Panc1 (cell line): ENCODE data around the gene TNFRSF14. TPM values are rescaled to one million over a fixed set of nuclear protein-coding genes. Genes with fewer than 3 reads are reported as not detected.

Source experiments
- ATAC-seq: fragments of 200-7000 bp; cut with Tn5 transposase; 2 replicates; pipeline ENCODE4 v1.9.1; 2020; ENCODE audit warnings: mild to moderate bottlenecking, moderate library complexity
- BruUV-seq: library from RNA; stranded (reverse); fragments of 400-500 nt; replicated peaks from 2 replicates; lab custom pipeline; 2021; lab: Mats Ljungman, UMichigan
- CTCF ChIA-PET: fragments of 300-600 bp; sonication (Branson Sonifier 250); formaldehyde crosslinking; loops from one replicate; lab custom pipeline; 2022; ENCODE audit warnings: antibody characterized with exemption; lab: Charles Lee
- POLR2A ChIA-PET: fragments of 300-600 bp; sonication (Branson Sonifier 250); formaldehyde crosslinking; loops from one replicate; lab custom pipeline; 2022; ENCODE audit warnings: antibody characterized with exemption; lab: Charles Lee
- DNase-seq: peaks from one replicate; pipeline ENCODE4 v3.0.0-alpha.2; 2010; ENCODE audit warnings: low read depth, low spot score
- H3K27ac ChIP-seq: 2 replicates; pipeline ENCODE4 v1.5.1; 2011; ENCODE audit warnings: mild to moderate bottlenecking, low read length, inconsistent platforms
- H3K27me3 ChIP-seq: fragments of 200-500 bp; sonication (Bioruptor generic); 2 replicates; pipeline ENCODE4 v1.6.0; 2014; ENCODE audit warnings: low read length, inconsistent platforms; ENCODE audit not compliant: control insufficient read depth, insufficient read depth
- H3K36me3 ChIP-seq: fragments of 200-500 bp; sonication (Bioruptor generic); 2 replicates; pipeline ENCODE4 v1.5.1; 2014; ENCODE audit warnings: inconsistent platforms, mild to moderate bottlenecking, low read length, moderate library complexity; ENCODE audit not compliant: control insufficient read depth, insufficient read depth
- H3K4me1 ChIP-seq: 2 replicates; pipeline ENCODE4 v1.5.1; 2011; ENCODE audit warnings: inconsistent platforms, mild to moderate bottlenecking, low read length, moderate library complexity; ENCODE audit not compliant: control insufficient read depth, insufficient read depth
- H3K4me3 ChIP-seq, 2 experiments: 2 replicates each; pipeline ENCODE4 v1.5.1; 2011 to 2012; ENCODE audit warnings: low read depth in 2 of 2, low read length in 2 of 2, mild to moderate bottlenecking in 2 of 2, inconsistent platforms in 1 of 2, moderate library complexity in 1 of 2
- H3K9me3 ChIP-seq: fragments of 200-500 bp; sonication (Bioruptor generic); 2 replicates; pipeline ENCODE4 v1.5.1; 2014; ENCODE audit warnings: low read depth, mild to moderate bottlenecking, inconsistent platforms, low read length, moderate library complexity; ENCODE audit not compliant: control insufficient read depth, insufficient read depth
- CTCF ChIP-seq: fragments of 450-650 bp; IDR thresholded peaks from 2 replicates; pipeline ENCODE4 v1.5.1; 2017; ENCODE audit warnings: mild to moderate bottlenecking
- POLR2AphosphoS5 ChIP-seq: IDR thresholded peaks from 2 replicates; pipeline ENCODE4 v1.6.1; 2012; ENCODE audit warnings: mild to moderate bottlenecking, low read depth, low read length, moderate library complexity
- SIN3A ChIP-seq: IDR thresholded peaks from 2 replicates; pipeline ENCODE4 v1.6.1; 2012; ENCODE audit warnings: low read depth, mild to moderate bottlenecking, low read length, moderate library complexity, borderline replicate concordance; ENCODE audit not compliant: insufficient read depth
- TCF7L2 ChIP-seq: IDR thresholded peaks from 2 replicates; pipeline ENCODE4 v1.6.1; 2011; ENCODE audit warnings: mild to moderate bottlenecking, low read depth, low read length, inconsistent platforms
- in situ Hi-C: cut with HindIII; loops from 2 replicates; pipeline ENCODE4 v1.10.0; 2016; ENCODE audit warnings: low sequenced_read_pairs, low pct_unique_long_range_greater_than_20kb
- intact Hi-C: fragments of 100-400 bp; cut with micrococcal nuclease; formaldehyde crosslinking; loops from one replicate; pipeline ENCODE4 v1.10.0; 2022; ENCODE audit not compliant: unreplicated experiment
- total RNA-seq: library from RNA; stranded (reverse); gene quantifications from one replicate; pipeline ENCODE4 v1.2.1, GENCODE V29; 2021; ENCODE audit not compliant: unreplicated experiment
- TF ChIP-seq, protein P1 (sequence below), 2 experiments: IDR thresholded peaks; 2 replicates each; pipeline ENCODE4 v1.6.1; 2011 to 2012; ENCODE audit warnings: low read depth in 2 of 2, control low read depth in 1 of 2, low read length in 1 of 2, mild to moderate bottlenecking in 1 of 2, moderate library complexity in 1 of 2; ENCODE audit not compliant: insufficient read depth in 1 of 2

Gene TNFRSF14
- total RNA-seq, 1 experiment from 2014 or later: 20.1 TPM

DNA sequence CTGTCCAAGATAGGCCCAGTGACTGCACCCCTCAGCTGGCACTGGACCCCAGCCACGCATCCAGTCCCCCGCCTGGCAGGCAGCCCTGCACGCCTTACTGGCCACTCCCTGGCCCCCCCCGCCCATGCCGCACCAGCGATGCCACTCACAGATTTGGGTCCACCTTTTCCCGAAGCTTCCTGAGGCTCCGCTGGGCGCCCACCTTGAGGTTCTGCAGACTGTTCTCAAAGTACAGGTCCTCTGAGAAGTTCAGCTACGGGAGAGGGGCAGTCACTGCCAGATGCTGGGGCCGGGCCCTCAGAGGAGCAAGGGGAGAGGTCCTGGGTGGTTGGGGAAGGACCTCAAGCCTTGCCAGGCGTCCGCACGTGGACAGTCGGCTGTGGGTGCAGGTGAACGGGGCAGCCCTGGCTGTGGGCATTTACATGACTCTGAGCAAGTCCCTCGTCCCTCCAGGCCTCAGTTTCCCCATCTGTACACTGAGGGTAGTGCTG, 38.5 kb downstream of the TNFRSF14 start:
- no peaks in the 10 kb centered on the region for H3K4me1 ChIP-seq
- no peak overlapping the region for H3K4me3 ChIP-seq
- TF ChIP-seq, protein P1, sequence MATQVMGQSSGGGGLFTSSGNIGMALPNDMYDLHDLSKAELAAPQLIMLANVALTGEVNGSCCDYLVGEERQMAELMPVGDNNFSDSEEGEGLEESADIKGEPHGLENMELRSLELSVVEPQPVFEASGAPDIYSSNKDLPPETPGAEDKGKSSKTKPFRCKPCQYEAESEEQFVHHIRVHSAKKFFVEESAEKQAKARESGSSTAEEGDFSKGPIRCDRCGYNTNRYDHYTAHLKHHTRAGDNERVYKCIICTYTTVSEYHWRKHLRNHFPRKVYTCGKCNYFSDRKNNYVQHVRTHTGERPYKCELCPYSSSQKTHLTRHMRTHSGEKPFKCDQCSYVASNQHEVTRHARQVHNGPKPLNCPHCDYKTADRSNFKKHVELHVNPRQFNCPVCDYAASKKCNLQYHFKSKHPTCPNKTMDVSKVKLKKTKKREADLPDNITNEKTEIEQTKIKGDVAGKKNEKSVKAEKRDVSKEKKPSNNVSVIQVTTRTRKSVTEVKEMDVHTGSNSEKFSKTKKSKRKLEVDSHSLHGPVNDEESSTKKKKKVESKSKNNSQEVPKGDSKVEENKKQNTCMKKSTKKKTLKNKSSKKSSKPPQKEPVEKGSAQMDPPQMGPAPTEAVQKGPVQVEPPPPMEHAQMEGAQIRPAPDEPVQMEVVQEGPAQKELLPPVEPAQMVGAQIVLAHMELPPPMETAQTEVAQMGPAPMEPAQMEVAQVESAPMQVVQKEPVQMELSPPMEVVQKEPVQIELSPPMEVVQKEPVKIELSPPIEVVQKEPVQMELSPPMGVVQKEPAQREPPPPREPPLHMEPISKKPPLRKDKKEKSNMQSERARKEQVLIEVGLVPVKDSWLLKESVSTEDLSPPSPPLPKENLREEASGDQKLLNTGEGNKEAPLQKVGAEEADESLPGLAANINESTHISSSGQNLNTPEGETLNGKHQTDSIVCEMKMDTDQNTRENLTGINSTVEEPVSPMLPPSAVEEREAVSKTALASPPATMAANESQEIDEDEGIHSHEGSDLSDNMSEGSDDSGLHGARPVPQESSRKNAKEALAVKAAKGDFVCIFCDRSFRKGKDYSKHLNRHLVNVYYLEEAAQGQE (IDR thresholded peaks at IDR 0.05; ENCODE audit: insufficient read depth in 1 of 2, low read depth in 2 of 2, low read length in 1 of 2): no peak
- TF ChIP-seq POLR2AphosphoS5 (no peak), CTCF (no peak), SIN3A (no peak), TCF7L2 (no peak)
- no peak overlapping the region for H3K27ac ChIP-seq
- H3K27me3 ChIP-seq: no peaks in the 10 kb centered on the region
- in situ Hi-C loops (no loop called here), intact Hi-C loops (no loop called here)
- DNase-seq (no peak), ATAC-seq (no peak)
- no peaks in the 10 kb centered on the region for H3K36me3 ChIP-seq
- BruUV-seq: no TSS peak
- ChIA-PET CTCF (no interaction called here), POLR2A (no interaction called here)
- H3K9me3 ChIP-seq: no peaks in the 10 kb centered on the region

DNA sequence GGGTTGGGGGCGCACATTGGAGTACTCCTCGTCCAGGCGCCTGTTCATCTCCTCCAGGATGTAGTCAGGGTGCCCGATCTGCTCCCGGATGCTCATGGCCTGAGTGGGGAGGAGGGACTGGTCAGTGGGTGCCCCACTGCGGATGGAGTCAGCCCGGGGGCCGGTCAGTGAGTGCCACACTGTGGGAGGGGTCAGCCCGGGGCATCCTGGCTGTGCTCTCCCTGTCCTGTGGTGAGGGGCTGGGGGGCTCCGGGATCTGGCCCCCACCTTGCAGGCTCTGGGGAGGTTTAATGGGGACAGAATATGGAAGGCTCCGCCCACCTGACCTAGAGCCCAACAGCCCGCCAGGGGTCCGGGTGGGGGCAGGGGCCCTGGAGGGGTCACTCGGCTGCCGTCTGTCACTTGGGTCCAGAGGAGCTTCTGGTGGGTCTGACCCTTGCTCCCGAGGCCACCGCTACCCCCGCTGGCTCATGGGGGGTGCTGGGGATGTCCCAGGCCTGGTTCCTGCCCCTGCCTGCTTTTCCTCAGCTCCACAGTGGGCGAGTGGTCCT, 39.2 kb downstream of the TNFRSF14 start:
- ATAC-seq: no peak
- BruUV-seq: no TSS peak
- CTCF ChIA-PET: no interaction called here
- H3K9me3 ChIP-seq: no peaks in the 10 kb centered on the region
- TF ChIP-seq, protein P1 (IDR thresholded peaks at IDR 0.05; ENCODE audit: insufficient read depth in 1 of 2, low read depth in 2 of 2, low read length in 1 of 2): no peak
- TF ChIP-seq TCF7L2: no peak
- no peak for TF ChIP-seq POLR2AphosphoS5
- TF ChIP-seq CTCF: no peak
- TF ChIP-seq SIN3A: no peak
- H3K4me3 ChIP-seq: no peak overlapping the region
- H3K27me3 ChIP-seq: no peaks in the 10 kb centered on the region
- intact Hi-C loops: no loop called here
- POLR2A ChIA-PET: no interaction called here
- in situ Hi-C loops: no loop called here
- no peaks in the 10 kb centered on the region for H3K4me1 ChIP-seq
- no peaks in the 10 kb centered on the region for H3K36me3 ChIP-seq
- DNase-seq: no peak
- H3K27ac ChIP-seq: no peak overlapping the region
